Ovary (tissue), 9 donors: Measurements from ENCODE around the gene PCDHGA1. TPM values are rescaled to one million over a fixed set of nuclear protein-coding genes. Genes with fewer than 3 reads are reported as not detected.
"Not testable (repeated sequence)": the region's sequence is repeated elsewhere in the genome, so short reads cannot be mapped to it uniquely, and the experiment has no call there.

ENCODE experiments used
- DNase-seq, 5 donors: peaks; one replicate each; pipeline ENCODE4 v3.0.0-alpha.2; 2019 to 2020
- H3K27ac ChIP-seq, 2 donors: fragments of 200-600 bp; one replicate each; pipeline versions ENCODE4 v1.5.1 to v1.8.0; 2019 to 2022
- H3K27me3 ChIP-seq: fragments of 200-600 bp; one replicate; pipeline ENCODE4 v1.8.0; 2022
- H3K36me3 ChIP-seq: fragments of 200-600 bp; sonication (generic); one replicate; pipeline ENCODE4 v1.5.1; 2019
- H3K4me1 ChIP-seq: one replicate; pipeline ENCODE4 v1.8.1; 2013; ENCODE audit warnings: mild to moderate bottlenecking, moderate library complexity; ENCODE audit not compliant: insufficient read depth
- H3K4me3 ChIP-seq: fragments of 200-600 bp; sonication (generic); one replicate; pipeline ENCODE4 v1.5.1; 2017
- H3K9me3 ChIP-seq, 2 donors: fragments of 200-600 bp in 1 of 2; sonication (generic) in 1 of 2; one replicate each; pipeline versions ENCODE4 v1.5.1 to v1.8.1; 2013 to 2019; ENCODE audit warnings: mild to moderate bottlenecking in 1 of 2, moderate library complexity in 1 of 2
- EP300 ChIP-seq: sonication (generic); formaldehyde crosslinking; IDR thresholded peaks from one replicate; pipeline ENCODE4 v1.6.1; 2017; ENCODE audit warnings: antibody characterized with exemption
- POLR2A ChIP-seq: fragments of 450-650 bp; IDR thresholded peaks from one replicate; pipeline ENCODE4 v1.6.1; 2017; ENCODE audit warnings: antibody characterized with exemption, mild to moderate bottlenecking, moderate library complexity
- WGBS, 3 donors: extraction: QIAGEN DNeasy Blood & Tissue Kit in 1 of 3; methylation state at CpG; one replicate each; pipeline versions ENCODE4 v1.1.5 to v1.1.7; 2013 to 2017; 5-methylcytosine and 5-hydroxymethylcytosine counted together
- intact Hi-C, 4 donors: fragments of 100-400 bp; cut with DNase I; formaldehyde crosslinking; loops; one replicate each; pipeline versions ENCODE4 v1.11.0 to v1.15.1; 2022 to 2023
- polyA plus RNA-seq, 2 donors: library from polyadenylated mRNA; stranded (reverse); fragments of 200-250 nt in 1 of 2; fragments of 350-450 nt in 1 of 2; fragmentation: Illumina TruSeq in 1 of 2; extraction: RNeasy Lipid Tissue Mini Kit (QIAGEN cat#74804) in 1 of 2; gene quantifications; one replicate each; pipeline ENCODE4 v1.2.3, GENCODE V29; 2013 to 2014
- total RNA-seq, 7 donors: library from RNA; depleted of rRNA in 2 of 7; stranded (reverse); fragments of >200 nt in 2 of 7; fragmentation: NEBNext Ultra II Directional in 3 of 7; extraction: Animal tissue kit (Norgen Biotek cat#: 25700) in 3 of 7; gene quantifications; one replicate each; pipeline versions ENCODE4 v1.1.0 to v1.2.4, GENCODE V29; 2016 to 2023
- TF ChIP-seq, protein P1 (sequence below), 3 donors: fragments of 450-650 bp in 2 of 3; fragments of 200-600 bp in 1 of 3; IDR thresholded peaks; one replicate each; pipeline versions ENCODE4 v1.5.1 to v1.8.0; 2016 to 2022; ENCODE audit warnings: antibody characterized with exemption in 3 of 3, mild to moderate bottlenecking in 1 of 3
- donor health status: DM: no; HTN: no; CAD: no; lungs with moderate emphysema.
- donor health status: DM: no; HTN: no; CAD: no.
- donor health status: Bipolar disorder and iron deficiency.
- donor health status: DM: yes; HTN: yes; CAD: no.
- donor health status: DM: no; HTN: no; CAD: no.
- donor health status: DM: yes; HTN: yes; CAD: no.

PCDHGA1 gene
- total and polyA plus RNA-seq, 9 donors: 0.29 to 2.8 (median 0.94) TPM

- WGBS, 3 donors: 36 to 53% (median 36%) methylated on average over 31 to 53 of the region's 53 CpGs
- no peak overlapping the region for H3K4me3 ChIP-seq
- TF ChIP-seq EP300: no peak
- TF ChIP-seq, protein P1, sequence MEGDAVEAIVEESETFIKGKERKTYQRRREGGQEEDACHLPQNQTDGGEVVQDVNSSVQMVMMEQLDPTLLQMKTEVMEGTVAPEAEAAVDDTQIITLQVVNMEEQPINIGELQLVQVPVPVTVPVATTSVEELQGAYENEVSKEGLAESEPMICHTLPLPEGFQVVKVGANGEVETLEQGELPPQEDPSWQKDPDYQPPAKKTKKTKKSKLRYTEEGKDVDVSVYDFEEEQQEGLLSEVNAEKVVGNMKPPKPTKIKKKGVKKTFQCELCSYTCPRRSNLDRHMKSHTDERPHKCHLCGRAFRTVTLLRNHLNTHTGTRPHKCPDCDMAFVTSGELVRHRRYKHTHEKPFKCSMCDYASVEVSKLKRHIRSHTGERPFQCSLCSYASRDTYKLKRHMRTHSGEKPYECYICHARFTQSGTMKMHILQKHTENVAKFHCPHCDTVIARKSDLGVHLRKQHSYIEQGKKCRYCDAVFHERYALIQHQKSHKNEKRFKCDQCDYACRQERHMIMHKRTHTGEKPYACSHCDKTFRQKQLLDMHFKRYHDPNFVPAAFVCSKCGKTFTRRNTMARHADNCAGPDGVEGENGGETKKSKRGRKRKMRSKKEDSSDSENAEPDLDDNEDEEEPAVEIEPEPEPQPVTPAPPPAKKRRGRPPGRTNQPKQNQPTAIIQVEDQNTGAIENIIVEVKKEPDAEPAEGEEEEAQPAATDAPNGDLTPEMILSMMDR (IDR thresholded peaks at IDR 0.05): no peak
- no peak for TF ChIP-seq POLR2A
- H3K36me3 ChIP-seq: no peaks in the 10 kb centered on the region
- DNase-seq: no peak
- no peaks in the 10 kb centered on the region for H3K27me3 ChIP-seq
- no peaks in the 10 kb centered on the region for H3K4me1 ChIP-seq
- intact Hi-C loops: no loop called here
- H3K27ac ChIP-seq: no peak overlapping the region
- H3K9me3 ChIP-seq: peaks cover 17 to 58% of the 10 kb centered on the region in 2 donors
Measured at GRCh38 chr5:141427783-141428426, 97.6 kb downstream of the PCDHGA1 start.

GRCh38 chr5:141430332-141431113, 100.2 kb downstream of the PCDHGA1 start, which contains the start of gene PCDHGA12:
PCDHGA12 (plus strand) TSS chr5:141430507; CDS start chr5:141430760, 253 bp downstream.
- intact Hi-C loops: no loop called here
- Histone ChIP-seq H3K27ac (no peak within 1 kb of the TSS), H3K4me1 (no peaks in the 10 kb centered on the region), H3K9me3 (peaks cover 12 to 59% of the 10 kb centered on the region in 2 donors), H3K27me3 (no peaks in the 10 kb centered on the region), H3K36me3 (no peaks in the 10 kb centered on the region), H3K4me3 (no peak within 1 kb of the TSS)
- WGBS, 3 donors: 11 to 20% (median 12%) methylated on average over 33 of the region's 33 CpGs
- TF ChIP-seq, protein P1 (IDR thresholded peaks at IDR 0.05): peak in 1 of 3 donors; percentile 18
- no peak for TF ChIP-seq EP300
- peak in 3 of 5 donors; percentile 35 to 51 (median 39) for DNase-seq

DNA sequence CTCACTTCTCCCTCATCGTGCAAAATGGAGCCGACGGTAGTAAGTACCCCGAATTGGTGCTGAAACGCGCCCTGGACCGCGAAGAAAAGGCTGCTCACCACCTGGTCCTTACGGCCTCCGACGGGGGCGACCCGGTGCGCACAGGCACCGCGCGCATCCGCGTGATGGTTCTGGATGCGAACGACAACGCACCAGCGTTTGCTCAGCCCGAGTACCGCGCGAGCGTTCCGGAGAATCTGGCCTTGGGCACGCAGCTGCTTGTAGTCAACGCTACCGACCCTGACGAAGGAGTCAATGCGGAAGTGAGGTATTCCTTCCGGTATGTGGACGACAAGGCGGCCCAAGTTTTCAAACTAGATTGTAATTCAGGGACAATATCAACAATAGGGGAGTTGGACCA, 101.0 kb downstream of the PCDHGA1 start:
- TF ChIP-seq POLR2A: no peak
- no peak for TF ChIP-seq EP300
- TF ChIP-seq, protein P1 (IDR thresholded peaks at IDR 0.05): no peak
- H3K36me3 ChIP-seq: no peaks in the 10 kb centered on the region
- no peak for DNase-seq
- no peaks in the 10 kb centered on the region for H3K4me1 ChIP-seq
- peaks cover 8 to 54% of the 10 kb centered on the region in 2 donors for H3K9me3 ChIP-seq
- no peak overlapping the region for H3K27ac ChIP-seq
- no peak overlapping the region for H3K4me3 ChIP-seq
- intact Hi-C loops: no loop called here
- H3K27me3 ChIP-seq: no peaks in the 10 kb centered on the region
- 12 to 22% (median 15%) methylated on average over 37 of the region's 37 CpGs for WGBS, 3 donors

GRCh38 chr5:141432308-141432707, 102.0 kb downstream of the PCDHGA1 start:
- H3K27ac ChIP-seq, H3K4me1 ChIP-seq, H3K27me3 ChIP-seq, H3K36me3 ChIP-seq, DNase-seq, H3K4me3 ChIP-seq, intact Hi-C loops: not testable (repeated sequence)
- H3K9me3 ChIP-seq: peaks cover 8 to 45% of the 10 kb centered on the region in 2 donors
- WGBS, 3 donors: 32 to 37% (median 35%) methylated on average over 30 to 38 of the region's 38 CpGs

- H3K27me3 ChIP-seq, DNase-seq, H3K36me3 ChIP-seq, intact Hi-C loops, H3K4me3 ChIP-seq, H3K27ac ChIP-seq, H3K4me1 ChIP-seq: not testable (repeated sequence)
- H3K9me3 ChIP-seq: peaks cover 6 to 44% of the 10 kb centered on the region in 2 donors
- WGBS, 3 donors: 25 to 29% (median 25%) methylated on average over 20 to 29 of the region's 29 CpGs
Measured at GRCh38 chr5:141432726-141433125, 102.4 kb downstream of the PCDHGA1 start.
